HG03108 (cell line): ENCODE measurements around the gene HOMER3.

ENCODE experiments used
- ATAC-seq: cut with Tn5 transposase; IDR thresholded peaks from one replicate; pipeline ENCODE4 v1.9.1; 2021; ENCODE audit warnings: moderate library complexity; ENCODE audit not compliant: unreplicated experiment

Gene HOMER3

GRCh38 chr19:18940769-18941627, at the start of gene HOMER3:
Gene HOMER3, minus strand, starts transcription at chr19:18941217. Its CDS starts 2,235 bp downstream, at chr19:18938982.
- no peak for ATAC-seq

GRCh38 chr19:18990128-18990708, 49.2 kb upstream of the HOMER3 start:
- ATAC-seq, result no peak

GRCh38 chr19:18989316-18989715, 48.3 kb upstream of the HOMER3 start:
- no peak for ATAC-seq

GRCh38 chr19:18987456-18987855, 46.4 kb upstream of the HOMER3 start:
- ATAC-seq, result no peak

GRCh38 chr19:18985257-18985656, 44.2 kb upstream of the HOMER3 start:
- no peak for ATAC-seq

- no peak for ATAC-seq
Measured at GRCh38 chr19:18984251-18984650, 43.2 kb upstream of the HOMER3 start.

GRCh38 chr19:18982669-18983068, 41.7 kb upstream of the HOMER3 start:
- no peak for ATAC-seq

- ATAC-seq, result no peak
Measured at GRCh38 chr19:18980432-18981020, 39.5 kb upstream of the HOMER3 start.

- no peak for ATAC-seq
Measured at GRCh38 chr19:18978616-18979015, 37.6 kb upstream of the HOMER3 start.

GRCh38 chr19:18975869-18976268, 34.9 kb upstream of the HOMER3 start:
- no peak for ATAC-seq

GRCh38 chr19:18975011-18975410, 34.0 kb upstream of the HOMER3 start:
- ATAC-seq, result no peak

GRCh38 chr19:18972851-18973250, 31.8 kb upstream of the HOMER3 start:
- ATAC-seq, result no peak

GRCh38 chr19:18972301-18972811, 31.3 kb upstream of the HOMER3 start:
- ATAC-seq, result no peak

GRCh38 chr19:18969931-18970659, 29.1 kb upstream of the HOMER3 start:
- no peak for ATAC-seq

GRCh38 chr19:18967358-18968146, 26.5 kb upstream of the HOMER3 start:
- ATAC-seq, result no peak

- no peak for ATAC-seq
Measured at GRCh38 chr19:18966307-18966706, 25.3 kb upstream of the HOMER3 start.

GRCh38 chr19:18964121-18964520, 23.1 kb upstream of the HOMER3 start:
- ATAC-seq, result no peak

GRCh38 chr19:18961767-18962620, 21.0 kb upstream of the HOMER3 start:
- no peak for ATAC-seq

GRCh38 chr19:18960370-18960769, 19.4 kb upstream of the HOMER3 start:
- no peak for ATAC-seq
